ENCODE data around the gene CDYL. TPM values are rescaled to one million over a fixed set of nuclear protein-coding genes. Genes with fewer than 3 reads are reported as not detected.
"Not testable (repeated sequence)": the region's sequence is repeated elsewhere in the genome, so short reads cannot be mapped to it uniquely, and the experiment has no call there.

Gene CDYL
- polyA plus RNA-seq, 1 donor: 18.2 TPM

DNA sequence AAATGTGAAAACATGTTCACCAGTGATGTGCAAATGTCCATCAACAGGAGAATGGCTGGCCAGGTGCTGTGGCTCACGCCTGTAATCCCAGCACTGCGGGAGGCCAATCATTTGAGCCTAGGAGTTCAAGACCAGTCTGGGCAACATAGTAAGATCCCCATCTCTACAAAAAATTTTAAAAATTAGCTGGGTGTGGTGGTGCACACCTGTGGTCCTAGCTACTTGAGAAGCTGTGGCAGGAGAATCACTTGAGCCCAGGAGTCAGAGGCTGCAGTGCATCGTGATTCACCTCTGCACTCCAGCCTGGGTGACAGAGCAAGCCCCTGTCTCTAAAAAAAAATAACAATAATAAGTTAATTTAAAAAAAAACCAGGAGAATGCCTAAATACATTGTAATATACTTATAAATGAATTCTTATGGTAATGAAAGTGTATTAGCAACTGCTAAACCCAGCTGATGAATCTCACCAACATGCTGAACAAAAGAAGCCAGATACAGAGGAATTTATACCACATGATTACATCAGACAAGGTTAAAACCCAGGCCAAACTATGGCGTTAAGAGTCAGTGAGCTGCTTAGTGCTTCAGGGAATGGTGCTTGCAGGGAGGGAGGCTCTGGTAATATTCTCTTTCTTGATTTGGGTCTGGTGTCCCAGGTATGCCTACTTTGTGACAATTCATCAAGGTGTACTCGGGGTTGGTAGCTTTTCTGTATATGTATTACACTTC is 191.3 kb downstream of the CDYL start:
- no peak for DNase-seq

DNA sequence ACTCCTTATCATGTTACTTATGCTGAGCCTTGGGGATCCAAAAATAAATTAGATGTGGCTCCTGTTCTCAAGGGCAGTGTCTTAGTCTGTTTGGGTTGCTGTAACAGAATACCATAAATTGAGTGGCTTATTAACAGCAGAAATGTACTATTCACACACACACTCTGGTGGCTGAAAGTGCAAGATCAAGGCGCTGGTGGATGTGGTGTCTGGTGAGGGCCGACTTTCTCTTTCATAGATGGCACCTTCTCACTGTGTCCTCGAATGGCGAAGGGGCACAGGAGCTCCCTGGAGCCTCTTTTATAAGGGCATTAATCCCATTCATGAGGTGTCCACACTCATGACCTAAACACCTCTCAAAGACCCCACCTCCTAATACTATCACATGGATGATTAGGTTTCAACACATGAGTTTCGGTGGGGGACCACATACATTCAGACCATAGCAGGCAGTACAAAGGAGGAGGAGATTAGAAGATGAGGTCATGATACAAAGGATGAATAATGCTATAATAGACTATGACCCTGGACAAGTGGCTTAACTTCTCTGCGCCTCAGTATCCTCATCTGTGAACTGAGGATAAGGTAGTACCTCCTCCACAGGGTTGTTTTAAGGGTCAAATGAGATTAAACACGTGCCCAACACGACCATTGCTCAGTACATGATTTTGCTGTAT is 193.5 kb downstream of the CDYL start:
- DNase-seq: no peak

DNA sequence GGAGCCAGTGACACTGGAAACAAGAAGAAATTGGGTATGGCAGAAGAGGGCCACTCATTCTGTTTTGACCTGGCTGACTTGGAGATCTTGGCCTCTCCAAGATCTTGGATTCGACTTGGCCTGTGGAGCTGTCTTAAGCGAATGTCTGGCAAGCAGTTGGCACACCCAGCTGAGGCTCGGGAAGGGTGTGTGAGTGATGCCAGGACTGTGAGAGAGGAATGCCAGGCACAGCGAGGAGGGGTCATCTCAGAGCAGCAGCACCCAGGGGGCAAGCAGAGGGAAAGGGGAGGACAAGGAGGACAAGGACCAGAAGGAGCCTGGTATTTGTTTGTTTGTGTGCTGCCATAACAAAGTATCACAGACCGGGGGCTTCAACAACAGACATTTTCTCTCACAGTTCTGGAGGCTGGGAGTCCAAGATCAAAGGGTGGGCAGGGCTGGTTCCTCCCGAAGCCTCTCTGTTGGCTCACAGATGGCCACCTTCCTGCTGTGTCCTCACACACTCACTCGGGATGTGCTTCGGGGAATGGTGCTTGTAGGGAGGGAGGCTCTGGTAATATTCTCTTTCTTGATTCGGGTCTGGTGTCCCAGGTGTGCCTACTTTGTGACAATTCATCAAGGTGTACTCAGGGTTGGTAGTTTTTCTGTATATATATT is 194.7 kb downstream of the CDYL start:
- DNase-seq: no peak

DNA sequence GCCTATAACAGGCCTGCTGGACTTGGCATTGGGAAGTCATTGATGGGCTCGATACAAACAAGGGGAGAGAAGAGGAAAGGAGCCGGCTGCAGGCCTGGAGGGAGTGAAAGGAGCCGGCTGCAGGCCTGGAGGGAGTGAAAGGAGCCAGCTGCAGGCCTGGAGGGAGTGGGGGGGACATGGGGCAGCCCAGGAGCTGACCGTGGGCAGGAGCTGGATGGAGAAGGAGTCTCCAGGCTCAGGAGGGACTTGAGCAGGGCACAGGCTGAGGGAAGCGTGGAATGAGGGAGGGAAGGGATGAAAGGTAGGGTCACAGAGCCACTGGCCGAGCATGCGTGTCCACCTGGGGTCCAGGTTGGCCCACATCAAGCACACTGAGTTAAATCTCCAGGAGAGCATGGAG is 195.6 kb downstream of the CDYL start:
- no peak for DNase-seq

DNA sequence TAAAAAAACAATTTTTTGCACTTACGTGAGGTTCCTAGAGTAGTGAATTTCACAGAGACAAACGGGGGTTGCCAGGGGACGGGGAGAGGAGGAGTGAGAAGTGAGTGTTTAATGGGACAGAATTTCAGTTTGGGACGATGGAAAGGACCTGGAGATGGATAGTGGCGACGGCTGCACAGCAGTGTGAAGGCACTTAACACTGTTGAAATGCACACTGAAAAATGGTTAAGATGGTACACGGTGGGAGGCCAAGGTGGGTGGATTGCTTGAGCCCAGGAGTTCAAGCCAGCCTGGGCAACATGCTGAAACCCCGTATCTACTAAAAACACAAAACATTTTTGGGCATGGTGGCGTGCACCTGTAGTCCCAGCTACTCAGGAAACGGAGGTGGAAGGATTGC is 196.2 kb downstream of the CDYL start:
- no peak for DNase-seq

DNA sequence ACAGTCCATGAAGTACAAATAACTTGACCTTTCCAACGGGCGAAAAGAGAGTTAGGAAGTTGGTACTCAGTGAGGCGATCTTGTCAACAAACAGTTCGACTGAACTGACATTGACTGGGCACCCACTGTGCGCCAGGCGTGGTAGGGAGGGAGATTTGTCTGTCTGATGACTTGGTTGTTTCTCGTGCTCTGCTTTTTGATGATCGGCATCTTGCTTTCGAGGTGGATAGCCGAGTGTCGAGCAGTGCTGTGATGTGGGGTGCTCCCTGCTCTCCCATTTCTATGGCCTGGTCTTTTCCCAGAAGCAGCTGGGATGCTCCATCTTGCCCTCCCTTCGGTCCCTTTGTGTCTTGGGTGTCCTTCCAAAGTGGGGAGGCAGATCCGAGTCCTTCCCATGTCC is 197.2 kb downstream of the CDYL start:
- peak; percentile 6 for DNase-seq

DNA sequence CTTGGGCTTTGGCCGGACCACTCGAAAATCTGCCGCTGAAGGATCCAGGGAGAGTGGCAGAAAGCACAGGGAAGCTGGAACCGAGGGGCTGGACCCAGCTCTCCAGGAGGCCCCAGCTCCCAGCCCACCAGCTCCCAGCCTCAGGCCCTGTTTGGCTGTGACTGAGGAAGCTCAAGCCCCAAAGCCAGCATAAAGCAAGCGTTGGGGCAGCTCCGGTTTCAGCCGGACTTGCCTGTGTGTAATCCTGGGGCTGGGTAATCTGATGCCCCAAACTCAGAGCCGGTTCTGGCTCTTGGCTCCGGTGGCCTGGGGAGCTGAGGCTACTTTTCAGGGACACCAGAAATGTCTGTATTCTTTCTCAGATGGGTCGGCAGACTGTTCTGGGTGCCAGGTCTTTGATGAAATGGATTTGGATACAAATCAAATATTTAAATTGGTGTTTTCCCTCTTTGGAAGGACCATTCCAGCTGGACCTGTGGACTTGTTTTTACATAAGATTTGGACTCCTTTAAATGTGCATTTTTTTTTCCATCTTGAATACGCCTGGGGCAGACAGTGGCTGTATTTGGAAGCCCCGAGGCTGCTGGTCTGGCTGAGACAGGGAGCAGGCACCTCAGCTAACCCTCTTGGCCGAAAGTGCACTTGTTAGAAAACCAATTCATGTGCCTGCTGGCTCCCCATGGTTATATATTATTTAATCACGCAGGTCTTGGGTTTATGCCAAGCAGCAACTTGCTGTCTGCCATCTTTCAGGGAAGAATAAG is 198.0 kb downstream of the CDYL start:
- DNase-seq: peak; percentile 87

DNA sequence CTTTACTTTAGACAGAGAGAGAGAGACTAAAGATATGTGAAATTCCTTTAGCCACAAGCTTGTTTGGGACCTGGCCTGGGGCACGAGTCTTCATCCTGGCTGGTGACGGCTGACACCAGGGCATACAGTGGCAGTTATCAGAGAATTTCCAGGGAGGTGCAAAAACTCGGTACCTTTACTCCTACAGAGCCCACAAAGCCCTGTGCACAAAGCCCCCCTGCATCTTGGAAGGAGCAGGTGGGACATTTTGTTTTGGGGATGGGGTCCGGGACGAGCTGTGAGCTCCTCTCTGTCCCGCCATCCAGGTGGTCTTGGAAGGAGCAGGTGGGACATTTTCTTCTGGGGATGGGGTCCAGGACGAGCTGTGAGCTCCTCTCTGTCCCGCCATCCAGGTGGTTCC is 198.8 kb downstream of the CDYL start:
- DNase-seq: no peak

DNA sequence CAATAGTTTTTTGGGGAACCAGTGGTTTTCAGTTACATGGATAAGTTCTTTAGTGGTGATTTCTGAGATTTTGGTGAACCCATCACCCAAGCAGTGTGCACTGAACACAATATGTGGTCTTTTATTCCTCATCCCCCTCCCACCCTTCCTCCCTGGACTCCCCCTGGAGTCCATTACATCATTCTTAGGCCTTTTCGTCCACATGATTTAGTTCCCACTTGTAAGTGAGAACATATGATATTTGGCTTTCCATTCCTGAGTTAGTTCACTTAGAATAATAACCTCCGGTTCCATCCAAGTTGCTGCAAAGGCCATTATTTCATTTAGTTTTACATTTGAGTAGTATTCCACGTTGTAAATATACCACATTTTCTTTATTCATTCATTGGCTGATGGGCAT is 199.3 kb downstream of the CDYL start:
- peak; percentile 71 for DNase-seq

DNA sequence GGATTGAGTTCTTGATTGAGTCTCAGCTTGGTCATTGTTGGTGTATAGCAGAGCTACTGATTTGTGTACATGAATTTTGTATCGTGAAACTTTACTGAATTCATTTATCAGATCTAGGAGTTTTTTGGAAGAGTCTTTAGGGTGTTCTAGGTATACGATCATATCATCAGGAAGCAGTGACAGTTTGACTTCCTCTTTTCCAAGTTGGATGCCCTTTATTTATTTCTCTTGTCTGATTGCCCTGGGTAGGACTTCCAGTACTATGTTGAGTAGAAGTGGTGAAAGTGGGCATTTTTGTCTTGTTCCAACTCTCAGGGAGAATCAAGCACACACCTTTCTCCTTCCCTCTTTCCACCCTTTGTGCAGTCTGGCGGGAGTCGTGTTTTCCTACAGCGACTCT is 201.3 kb downstream of the CDYL start:
- no peak for DNase-seq

DNA sequence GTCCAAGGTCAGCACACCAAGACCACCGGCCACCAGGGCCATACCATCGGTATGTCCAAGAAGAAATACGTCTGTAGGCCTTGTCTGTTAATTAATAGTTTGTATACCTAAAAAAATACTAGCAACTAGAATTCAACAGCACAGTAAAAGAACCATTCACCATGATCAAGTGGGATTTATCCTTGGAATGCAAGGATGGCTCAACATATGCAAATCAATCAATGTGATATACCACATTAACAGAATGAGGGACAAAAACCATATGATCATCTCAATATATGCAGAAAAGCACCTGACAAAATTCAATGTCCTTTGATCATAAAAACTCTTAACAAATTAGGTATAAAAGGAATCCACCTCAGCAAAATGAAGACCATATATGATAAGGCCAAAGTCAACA is 203.2 kb downstream of the CDYL start:
- DNase-seq: no peak

DNA sequence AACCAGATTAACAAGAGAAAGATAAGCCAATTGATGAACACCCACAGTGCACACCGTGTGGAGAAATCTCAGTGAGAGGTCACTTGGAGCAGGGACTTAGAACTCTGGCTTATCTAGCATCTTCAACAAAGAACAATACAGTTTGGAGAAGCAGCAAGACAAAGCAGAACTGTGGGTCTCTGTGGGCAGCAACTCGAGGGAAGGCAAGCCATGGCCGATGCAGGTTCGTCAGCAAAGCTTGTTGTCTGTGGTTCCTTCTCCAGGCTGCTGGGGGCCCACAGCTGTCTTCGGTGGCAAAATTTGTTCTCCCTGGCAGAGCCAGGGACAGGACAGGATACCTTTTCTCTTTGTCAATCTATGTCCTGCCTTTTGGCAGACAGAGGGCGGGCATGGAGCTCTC is 205.6 kb downstream of the CDYL start:
- no peak for DNase-seq

DNA sequence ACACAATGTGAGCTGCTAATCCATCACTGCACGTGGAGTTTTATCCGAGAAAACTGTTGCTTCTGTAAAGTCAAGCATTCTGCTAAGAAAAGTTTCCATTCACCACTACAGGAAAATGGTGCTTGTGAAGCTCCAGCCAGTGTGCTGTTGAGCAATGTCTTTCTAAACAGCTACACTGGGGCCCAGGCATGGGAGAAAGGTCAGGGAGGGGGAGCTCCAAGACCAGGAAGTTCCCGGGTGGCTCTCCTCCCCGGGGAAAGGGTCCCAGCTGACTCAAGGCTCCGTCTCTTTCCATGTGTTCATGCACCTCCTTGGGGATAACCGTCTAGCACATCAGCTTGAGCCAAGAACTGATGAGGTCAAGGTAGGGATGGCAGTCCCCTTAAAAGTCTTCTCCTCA is 207.1 kb downstream of the CDYL start:
- DNase-seq: no peak

DNA sequence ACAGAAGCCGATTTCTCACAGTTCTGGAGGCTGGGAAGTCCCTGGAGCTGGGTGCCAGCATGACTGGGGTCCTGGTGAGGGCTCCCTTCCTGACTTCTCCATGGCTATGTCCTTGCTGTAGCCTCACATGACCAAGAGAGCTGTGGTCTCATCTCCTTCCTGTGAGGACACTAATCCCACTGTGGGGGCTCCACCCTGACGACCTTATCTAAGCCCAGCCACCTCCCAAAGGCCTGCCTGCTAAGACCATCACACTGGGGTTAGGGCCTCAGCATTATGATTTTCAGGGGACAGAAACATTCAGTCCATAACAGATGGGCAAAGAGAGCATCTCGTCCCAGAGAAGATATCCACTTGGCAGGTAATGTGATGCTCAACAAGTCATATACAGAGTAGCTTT is 210.8 kb downstream of the CDYL start:
- no peak for DNase-seq

DNA sequence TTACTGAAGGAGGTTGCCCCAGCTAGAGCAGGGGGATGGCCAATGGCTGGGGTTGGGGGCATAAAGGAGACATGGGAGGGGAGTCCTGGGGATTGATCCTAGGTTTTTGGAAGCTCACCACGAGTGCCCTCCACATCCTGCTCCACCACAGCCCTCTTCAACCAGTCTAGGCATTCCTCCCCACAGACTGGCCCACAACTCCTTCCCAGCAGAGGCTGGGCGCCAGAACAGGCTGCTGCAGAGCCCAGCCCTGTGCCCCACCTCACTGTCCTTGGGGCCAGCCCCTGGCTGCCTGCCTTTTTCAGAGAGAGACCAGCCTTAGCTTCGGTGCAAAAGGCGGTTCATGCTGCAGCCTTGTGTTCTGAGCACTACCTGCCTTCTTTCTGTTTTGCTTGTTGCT is 211.2 kb downstream of the CDYL start:
- no peak for DNase-seq

DNA sequence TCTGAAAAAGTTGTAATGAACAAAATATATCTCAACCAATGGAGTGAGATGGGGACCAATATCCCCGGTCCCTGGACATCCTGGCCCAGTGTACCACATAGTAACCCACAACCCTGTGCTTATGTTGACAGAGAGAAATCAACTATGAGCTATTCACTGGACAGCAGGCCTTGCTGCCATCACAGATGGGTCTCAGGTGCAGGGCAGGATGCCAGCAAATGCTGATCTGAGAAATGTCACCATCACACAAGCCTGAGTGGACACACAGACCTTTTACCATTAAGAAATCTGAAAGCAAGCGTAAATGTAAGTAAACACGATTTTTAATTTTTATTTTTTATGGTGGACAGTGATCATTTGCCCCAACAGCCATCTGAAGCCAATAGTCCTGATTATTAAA is 218.5 kb downstream of the CDYL start:
- DNase-seq: no peak

DNA sequence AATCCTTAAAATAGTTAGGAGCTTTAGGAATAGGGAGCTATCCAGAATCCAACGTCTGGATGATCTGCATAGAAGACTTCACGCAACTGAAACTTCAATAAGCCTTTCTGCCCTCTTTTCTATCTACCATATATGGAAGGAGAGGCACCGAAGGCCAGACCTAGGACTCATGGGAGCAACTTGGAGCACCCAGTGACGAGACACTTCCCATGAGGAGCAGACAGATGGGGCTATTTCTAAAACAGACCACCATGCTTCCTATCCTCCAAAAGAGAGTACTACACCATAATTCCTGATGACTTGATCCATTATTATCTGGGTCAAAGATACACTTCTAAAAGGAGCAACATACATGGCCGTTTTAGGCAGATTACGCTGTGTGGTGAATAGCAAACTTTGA is 221.7 kb downstream of the CDYL start:
- no peak for DNase-seq

DNA sequence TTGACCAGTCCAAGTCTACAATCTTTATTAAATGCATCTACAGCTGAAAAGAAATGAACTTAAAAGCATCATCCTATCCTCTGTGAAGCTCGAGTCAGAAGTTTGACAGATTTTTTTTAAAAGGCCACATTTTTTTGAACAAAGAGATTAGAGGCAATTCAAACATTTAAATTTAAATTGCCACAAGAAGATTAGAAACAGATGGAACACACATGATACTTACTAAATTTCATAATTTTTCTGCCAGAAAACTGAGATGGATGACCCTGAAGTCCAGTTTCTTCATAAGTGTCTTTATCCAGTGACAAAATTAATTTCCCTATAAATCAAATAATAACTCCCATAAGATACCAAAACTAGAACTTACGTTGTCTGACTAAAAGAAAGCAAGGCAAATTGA is 223.4 kb downstream of the CDYL start:
- no peak for DNase-seq

DNA sequence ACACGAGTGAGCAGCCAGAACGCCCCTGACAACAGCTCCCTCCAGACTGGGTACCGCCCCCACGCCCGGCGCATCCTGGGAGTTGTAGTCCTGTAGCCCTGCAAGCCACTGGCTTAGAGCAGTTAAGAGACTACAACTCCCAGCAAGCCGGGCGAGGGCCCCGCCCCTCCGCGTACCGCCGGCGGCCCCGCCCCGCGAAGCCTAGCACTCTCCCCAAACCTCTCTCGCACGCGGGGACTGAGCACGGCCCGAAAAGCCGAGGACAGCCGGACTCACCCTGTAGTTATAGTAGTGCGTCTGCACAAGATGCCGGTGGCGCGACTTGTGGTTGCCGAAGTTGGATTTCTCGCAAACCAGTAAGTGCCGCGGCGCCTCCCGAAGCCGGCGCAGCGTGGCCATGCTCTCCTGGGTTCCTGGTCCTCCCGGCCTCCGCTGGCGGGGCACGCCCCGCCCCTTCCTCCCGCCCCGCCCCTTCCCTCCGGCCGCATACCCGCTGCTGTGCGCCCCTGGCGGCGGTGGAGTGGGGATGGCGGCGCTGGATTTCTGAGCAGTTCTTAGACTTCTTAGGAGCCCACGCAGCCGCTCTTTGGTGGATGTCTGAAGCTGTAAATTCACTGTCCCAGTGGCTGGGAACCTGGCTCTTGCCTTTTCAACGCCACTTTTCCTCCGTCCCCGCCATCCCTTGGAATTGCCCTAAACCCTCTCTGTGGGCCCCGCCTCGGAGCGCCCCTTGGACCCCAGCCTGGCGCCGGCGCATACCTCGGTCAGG is 227.6 kb downstream of the CDYL start, which contains the start of gene RPP40:
TSS of gene RPP40 (minus strand) at position 434 of the 769 bp plus-strand sequence. CDS start at position 399, 35 bp downstream.
- peak; percentile 97 for DNase-seq

DNA sequence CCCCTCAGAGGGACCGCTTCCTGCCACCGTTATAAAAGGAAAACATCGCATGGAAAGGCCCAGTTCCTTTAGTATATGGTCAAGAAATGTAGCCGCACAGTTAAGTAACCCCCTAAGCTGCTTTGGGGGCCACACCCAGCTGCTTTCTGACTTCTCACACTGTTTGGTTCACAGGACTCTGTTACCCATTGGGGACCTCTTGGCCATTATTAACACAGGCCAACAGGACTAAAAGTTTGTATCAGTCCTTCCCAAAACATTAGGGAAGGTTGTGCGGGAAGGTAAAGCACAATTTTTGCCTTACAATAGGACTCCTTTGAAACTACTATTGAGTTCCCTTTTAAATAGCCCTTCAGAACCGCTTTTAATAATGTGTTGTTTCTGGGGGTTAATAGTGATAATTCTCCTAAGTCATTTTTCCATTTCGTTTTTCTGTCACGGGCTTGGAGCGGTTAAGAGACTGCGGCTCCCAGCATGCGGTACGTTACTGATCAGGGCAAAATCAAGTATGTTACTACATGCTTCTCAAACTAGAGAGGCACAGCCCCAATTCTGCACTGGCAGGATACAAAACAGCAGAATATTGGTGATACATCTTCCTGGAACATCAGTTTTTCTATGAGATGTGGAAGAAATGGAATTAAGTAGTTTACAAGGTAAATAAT is 228.3 kb downstream of the CDYL start:
- no peak for DNase-seq

DNA sequence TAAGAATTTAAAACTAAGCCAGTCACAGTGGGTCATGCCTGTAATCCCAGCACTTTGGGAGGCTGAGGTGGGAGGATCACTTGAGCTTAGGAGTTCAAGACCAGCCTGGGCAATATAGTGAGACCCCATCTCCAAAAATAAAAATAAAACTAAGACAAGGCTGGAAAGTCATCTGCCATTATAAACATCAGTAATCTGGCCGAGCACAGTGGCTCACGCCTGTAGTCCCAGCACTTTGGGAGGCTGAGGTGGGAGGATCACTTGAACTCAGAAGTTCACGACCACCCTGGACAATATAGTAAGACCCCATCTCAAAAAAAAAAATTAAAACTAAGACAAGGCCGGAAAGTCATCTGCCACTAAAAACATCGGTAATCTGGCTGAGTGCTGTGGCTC is 228.8 kb downstream of the CDYL start:
- DNase-seq: not testable (repeated sequence)

All from hindlimb muscle (tissue), 1 donor.